ENCODE measurements around the gene CHRNB1.

CHRNB1 gene

GRCh38 chr17:7438656-7439460 is 6.0 kb upstream of the CHRNB1 start:
- TF ChIP-seq MAX (IDR thresholded peaks at IDR 0.05; ENCODE audit: low read depth, low read length), result no peak
- peak overlapping the region; percentile 17 for H3K4me3 ChIP-seq (ENCODE audit: low read depth, low read length)
- DNase-seq (ENCODE audit: low read depth), result no peak

- no peak for TF ChIP-seq MYC (IDR thresholded peaks at IDR 0.05; ENCODE audit: low read depth, low read length)
- DNase-seq (ENCODE audit: low read depth), result no peak
- peak within 1 kb of the TSS; percentile 17 for H3K4me3 ChIP-seq (ENCODE audit: low read depth, low read length)
Observed at GRCh38 chr17:7439462-7440112, 5.3 kb upstream of the CHRNB1 start, which contains the start of gene FGF11. TSS of gene FGF11 (plus strand) at chr17:7439512. CDS start at chr17:7439621, 109 bp downstream.

GRCh38 chr17:7440113-7440833 is 4.6 kb upstream of the CHRNB1 start:
- peak; percentile 38 for DNase-seq (ENCODE audit: low read depth)
- H3K4me3 ChIP-seq (ENCODE audit: low read depth, low read length), result no peak overlapping the region
- no peak for TF ChIP-seq MYC (IDR thresholded peaks at IDR 0.05; ENCODE audit: low read depth, low read length)
- no peak for TF ChIP-seq MAX (IDR thresholded peaks at IDR 0.05; ENCODE audit: low read depth, low read length)
- no peak for TF ChIP-seq CTCF (IDR thresholded peaks at IDR 0.05; ENCODE audit: low read depth, low read length)
- no peak for TF ChIP-seq POLR2A (IDR thresholded peaks at IDR 0.05; ENCODE audit: extremely low read depth, insufficient read length)

GRCh38 chr17:7440834-7441195 is 4.0 kb upstream of the CHRNB1 start:
- no peak for DNase-seq (ENCODE audit: low read depth)
- no peak overlapping the region for H3K4me3 ChIP-seq (ENCODE audit: low read depth, low read length)
- TF ChIP-seq MAX (IDR thresholded peaks at IDR 0.05; ENCODE audit: low read depth, low read length) (no peak), CTCF (IDR thresholded peaks at IDR 0.05; ENCODE audit: low read depth, low read length) (no peak), MYC (IDR thresholded peaks at IDR 0.05; ENCODE audit: low read depth, low read length) (no peak), POLR2A (IDR thresholded peaks at IDR 0.05; ENCODE audit: extremely low read depth, insufficient read length) (no peak)

GRCh38 chr17:7441266-7441665 is 3.6 kb upstream of the CHRNB1 start:
- H3K4me3 ChIP-seq (ENCODE audit: low read depth, low read length), result no peak overlapping the region
- no peak for DNase-seq (ENCODE audit: low read depth)
- TF ChIP-seq MYC (IDR thresholded peaks at IDR 0.05; ENCODE audit: low read depth, low read length) (no peak), POLR2A (IDR thresholded peaks at IDR 0.05; ENCODE audit: extremely low read depth, insufficient read length) (no peak), MAX (IDR thresholded peaks at IDR 0.05; ENCODE audit: low read depth, low read length) (no peak), CTCF (IDR thresholded peaks at IDR 0.05; ENCODE audit: low read depth, low read length) (no peak)

GRCh38 chr17:7442142-7442541 is 2.7 kb upstream of the CHRNB1 start:
- TF ChIP-seq POLR2A (IDR thresholded peaks at IDR 0.05; ENCODE audit: extremely low read depth, insufficient read length) (no peak), MYC (IDR thresholded peaks at IDR 0.05; ENCODE audit: low read depth, low read length) (no peak), CTCF (IDR thresholded peaks at IDR 0.05; ENCODE audit: low read depth, low read length) (no peak), MAX (IDR thresholded peaks at IDR 0.05; ENCODE audit: low read depth, low read length) (no peak)
- no peak overlapping the region for H3K4me3 ChIP-seq (ENCODE audit: low read depth, low read length)
- DNase-seq (ENCODE audit: low read depth), result no peak
